CD4-positive, alpha-beta T cell treated with Interleukin-15 for 4 hours (primary cell): ENCODE results near the gene GNAS-AS1.
"Not testable (repeated sequence)": the region's sequence is repeated elsewhere in the genome, so short reads cannot be mapped to it uniquely, and the experiment has no call there.

ENCODE experiments used
- DNase-seq: peaks from one replicate; pipeline ENCODE4 v3.0.0-alpha.2; 2020; ENCODE audit warnings: low spot score

The GNAS-AS1 gene

GRCh38 chr20:58835231-58835630, 15.5 kb downstream of the GNAS-AS1 start:
- no peak for DNase-seq

- DNase-seq, result no peak
Measured at GRCh38 chr20:58833921-58834320, 16.8 kb downstream of the GNAS-AS1 start.

- DNase-seq, result no peak
Measured at GRCh38 chr20:58832457-58832856, 18.2 kb downstream of the GNAS-AS1 start.

- DNase-seq, result no peak
Measured at GRCh38 chr20:58829531-58829941, 21.2 kb downstream of the GNAS-AS1 start.

GRCh38 chr20:58828804-58829203, 21.9 kb downstream of the GNAS-AS1 start:
- not testable (repeated sequence) for DNase-seq

- DNase-seq, result no peak
Measured at GRCh38 chr20:58828136-58828535, 22.6 kb downstream of the GNAS-AS1 start.

GRCh38 chr20:58826271-58826670, 24.4 kb downstream of the GNAS-AS1 start:
- no peak for DNase-seq

- no peak for DNase-seq
Measured at GRCh38 chr20:58825450-58825849, 25.3 kb downstream of the GNAS-AS1 start.

- no peak for DNase-seq
Measured at GRCh38 chr20:58824843-58825242, 25.9 kb downstream of the GNAS-AS1 start.

GRCh38 chr20:58822748-58823730, 27.7 kb downstream of the GNAS-AS1 start:
- no peak for DNase-seq

- no peak for DNase-seq
Measured at GRCh38 chr20:58822149-58822548, 28.6 kb downstream of the GNAS-AS1 start.

GRCh38 chr20:58820515-58820914, 30.2 kb downstream of the GNAS-AS1 start:
- DNase-seq, result not testable (repeated sequence)

GRCh38 chr20:58819921-58820320, 30.8 kb downstream of the GNAS-AS1 start:
- DNase-seq, result no peak

- DNase-seq, result no peak
Measured at GRCh38 chr20:58818586-58819285, 32.0 kb downstream of the GNAS-AS1 start.

- DNase-seq, result no peak
Measured at GRCh38 chr20:58817748-58818147, 33.0 kb downstream of the GNAS-AS1 start.

GRCh38 chr20:58816957-58817651, 33.6 kb downstream of the GNAS-AS1 start:
- no peak for DNase-seq

- no peak for DNase-seq
Measured at GRCh38 chr20:58816051-58816450, 34.7 kb downstream of the GNAS-AS1 start.

GRCh38 chr20:58815448-58815847, 35.3 kb downstream of the GNAS-AS1 start:
- DNase-seq, result no peak

GRCh38 chr20:58813369-58813768, 37.3 kb downstream of the GNAS-AS1 start:
- no peak for DNase-seq

GRCh38 chr20:58811334-58811733, 39.4 kb downstream of the GNAS-AS1 start:
- DNase-seq, result no peak

- DNase-seq, result no peak
Measured at GRCh38 chr20:58810879-58811250, 39.8 kb downstream of the GNAS-AS1 start.

GRCh38 chr20:58810116-58810878, 40.4 kb downstream of the GNAS-AS1 start:
- DNase-seq, result no peak
